Peyer's patch (tissue), 4 donors: ENCODE measurements around the gene C2CD4D. TPM values are rescaled to one million over a fixed set of nuclear protein-coding genes. Genes with fewer than 3 reads are reported as not detected.

Source experiments
- DNase-seq, 3 donors: peaks; one replicate each; pipeline ENCODE4 v3.0.0-alpha.2; 2017 to 2019
- H3K27ac ChIP-seq, 4 donors: fragments of 200-600 bp; sonication (generic); one replicate each; pipeline ENCODE4 v1.5.1; 2016 to 2019
- H3K27me3 ChIP-seq, 2 donors: fragments of 200-600 bp; sonication (generic); one replicate each; pipeline ENCODE4 v1.5.1; 2019
- H3K36me3 ChIP-seq, 3 donors: fragments of 200-600 bp; sonication (generic); one replicate each; pipeline ENCODE4 v1.5.1; 2016 to 2019
- H3K4me1 ChIP-seq, 4 donors: fragments of 200-600 bp; sonication (generic); one replicate each; pipeline ENCODE4 v1.5.1; 2016 to 2019
- H3K4me3 ChIP-seq, 4 donors: fragments of 200-600 bp; sonication (generic); 1 replicate in 3 of 4; 2 replicates in 1 of 4; pipeline ENCODE4 v1.5.1; 2016 to 2019; ENCODE audit warnings: mild to moderate bottlenecking in 1 of 4
- H3K9me3 ChIP-seq, 4 donors: fragments of 200-600 bp; sonication (generic); one replicate each; pipeline ENCODE4 v1.5.1; 2016 to 2019; ENCODE audit warnings: mild to moderate bottlenecking in 1 of 4
- POLR2A ChIP-seq, 2 donors: fragments of 450-650 bp; IDR thresholded peaks; one replicate each; pipeline ENCODE4 v1.5.1; 2017; ENCODE audit warnings: antibody characterized with exemption in 2 of 2, mild to moderate bottlenecking in 2 of 2, moderate library complexity in 2 of 2
- total RNA-seq, 4 donors: library from RNA; depleted of rRNA; stranded (reverse); fragments of >200 nt; gene quantifications; one replicate each; pipeline ENCODE4 v1.1.0, GENCODE V29; 2016
- TF ChIP-seq, protein P1 (sequence below), 6 experiments: fragments of 450-650 bp in 4 of 6; fragments of 200-600 bp in 2 of 6; sonication (generic) in 1 of 6; IDR thresholded peaks; one replicate each; pipeline ENCODE4 v1.5.1; 2017 to 2019; ENCODE audit warnings: antibody characterized with exemption in 6 of 6, mild to moderate bottlenecking in 3 of 6, moderate library complexity in 1 of 6

The C2CD4D gene
- total RNA-seq, 4 donors from 2014 or later = 0.54 TPM; not detected in 3

DNA sequence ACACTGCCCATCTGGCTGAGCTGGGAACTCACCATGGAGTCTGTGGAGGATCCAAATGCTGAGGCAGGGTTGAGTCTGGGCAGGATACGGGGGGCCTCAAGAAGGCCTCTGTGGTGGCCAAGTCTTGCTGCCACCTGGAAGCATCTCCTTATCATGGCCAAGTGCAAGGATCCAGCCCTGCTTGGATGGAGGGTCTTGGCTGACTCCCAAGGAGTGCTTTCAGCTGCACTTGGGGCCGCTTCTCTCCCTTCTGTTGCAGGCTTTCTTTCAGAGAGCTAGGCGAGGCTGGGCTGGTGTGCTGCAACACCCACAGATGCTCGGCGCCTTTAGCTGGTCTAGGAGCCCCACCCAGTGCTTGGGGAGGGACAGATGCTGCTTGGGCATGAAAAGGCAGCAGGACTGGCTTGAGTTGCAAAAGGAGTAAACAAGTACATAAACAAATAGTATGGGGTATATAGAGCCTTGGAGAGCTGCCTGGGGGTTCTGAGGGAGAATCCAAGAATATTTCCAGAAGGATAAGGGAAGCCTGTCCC lies 13.9 kb upstream of the C2CD4D start, which contains the start of gene THEM5:
TSS of gene THEM5 (minus strand) at position 302 of the 533 bp plus-strand sequence. CDS start at position 155, 147 bp downstream.
- Histone ChIP-seq H3K4me3 (no peak within 1 kb of the TSS), H3K9me3 (no peaks in the 10 kb centered on the region), H3K36me3 (no peaks in the 10 kb centered on the region), H3K4me1 (no peaks in the 10 kb centered on the region), H3K27ac (no peak within 1 kb of the TSS), H3K27me3 (no peaks in the 10 kb centered on the region)
- DNase-seq = no peak
- TF ChIP-seq, protein P1, sequence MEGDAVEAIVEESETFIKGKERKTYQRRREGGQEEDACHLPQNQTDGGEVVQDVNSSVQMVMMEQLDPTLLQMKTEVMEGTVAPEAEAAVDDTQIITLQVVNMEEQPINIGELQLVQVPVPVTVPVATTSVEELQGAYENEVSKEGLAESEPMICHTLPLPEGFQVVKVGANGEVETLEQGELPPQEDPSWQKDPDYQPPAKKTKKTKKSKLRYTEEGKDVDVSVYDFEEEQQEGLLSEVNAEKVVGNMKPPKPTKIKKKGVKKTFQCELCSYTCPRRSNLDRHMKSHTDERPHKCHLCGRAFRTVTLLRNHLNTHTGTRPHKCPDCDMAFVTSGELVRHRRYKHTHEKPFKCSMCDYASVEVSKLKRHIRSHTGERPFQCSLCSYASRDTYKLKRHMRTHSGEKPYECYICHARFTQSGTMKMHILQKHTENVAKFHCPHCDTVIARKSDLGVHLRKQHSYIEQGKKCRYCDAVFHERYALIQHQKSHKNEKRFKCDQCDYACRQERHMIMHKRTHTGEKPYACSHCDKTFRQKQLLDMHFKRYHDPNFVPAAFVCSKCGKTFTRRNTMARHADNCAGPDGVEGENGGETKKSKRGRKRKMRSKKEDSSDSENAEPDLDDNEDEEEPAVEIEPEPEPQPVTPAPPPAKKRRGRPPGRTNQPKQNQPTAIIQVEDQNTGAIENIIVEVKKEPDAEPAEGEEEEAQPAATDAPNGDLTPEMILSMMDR (IDR thresholded peaks at IDR 0.05) = no peak
- no peak for TF ChIP-seq POLR2A (IDR thresholded peaks at IDR 0.05)

DNA sequence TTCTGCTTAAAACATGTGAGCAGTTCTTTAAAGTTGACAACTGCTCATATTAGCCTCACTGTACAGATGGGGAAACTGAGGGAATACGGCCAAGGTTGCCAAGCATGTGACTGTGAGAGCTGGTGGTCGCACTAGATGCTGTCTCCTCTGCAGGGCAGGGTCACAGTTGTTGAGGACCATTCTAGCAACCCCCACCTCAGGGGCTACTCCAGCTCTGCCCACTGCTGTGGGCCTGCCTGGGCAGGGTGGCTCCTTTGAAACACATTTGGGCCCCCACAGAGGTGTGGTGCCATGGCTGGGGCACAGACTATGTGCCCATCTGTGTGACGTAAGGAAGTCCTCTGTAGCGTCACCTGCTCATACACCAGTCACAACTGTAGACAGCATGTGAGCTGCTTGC lies 13.1 kb upstream of the C2CD4D start:
- no peak for DNase-seq
- Histone ChIP-seq H3K27me3 (no peaks in the 10 kb centered on the region), H3K36me3 (no peaks in the 10 kb centered on the region), H3K27ac (no peak overlapping the region), H3K4me3 (no peak overlapping the region), H3K9me3 (no peaks in the 10 kb centered on the region), H3K4me1 (no peaks in the 10 kb centered on the region)
- TF ChIP-seq, protein P1 (IDR thresholded peaks at IDR 0.05) = no peak
- TF ChIP-seq POLR2A (IDR thresholded peaks at IDR 0.05) = no peak

DNA sequence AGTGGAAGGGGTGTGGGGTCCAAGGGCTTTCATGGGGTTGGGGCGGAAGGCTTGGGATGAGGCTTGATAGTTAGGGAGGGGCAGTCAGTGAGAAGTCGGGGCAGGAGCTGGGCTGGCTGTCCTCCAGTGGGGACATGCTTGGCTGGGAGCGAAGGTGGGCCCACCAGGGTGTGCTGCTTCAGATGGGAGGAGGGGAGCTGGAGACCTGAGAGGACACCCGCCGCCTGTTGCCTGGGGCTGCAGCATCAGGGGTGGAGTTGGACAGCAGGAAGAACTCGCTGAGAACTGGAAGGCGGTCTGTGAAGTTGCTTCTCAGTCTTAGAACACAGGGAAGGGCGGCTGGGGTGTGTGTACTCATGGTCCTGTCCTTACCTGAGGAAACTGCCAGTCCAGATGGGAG lies 12.3 kb upstream of the C2CD4D start:
- DNase-seq = no peak
- H3K36me3 ChIP-seq = no peaks in the 10 kb centered on the region
- no peaks in the 10 kb centered on the region for H3K4me1 ChIP-seq
- H3K27me3 ChIP-seq = no peaks in the 10 kb centered on the region
- no peaks in the 10 kb centered on the region for H3K9me3 ChIP-seq
- TF ChIP-seq, protein P1 (IDR thresholded peaks at IDR 0.05) = no peak
- TF ChIP-seq POLR2A (IDR thresholded peaks at IDR 0.05) = no peak
- no peak overlapping the region for H3K4me3 ChIP-seq
- H3K27ac ChIP-seq = no peak overlapping the region

DNA sequence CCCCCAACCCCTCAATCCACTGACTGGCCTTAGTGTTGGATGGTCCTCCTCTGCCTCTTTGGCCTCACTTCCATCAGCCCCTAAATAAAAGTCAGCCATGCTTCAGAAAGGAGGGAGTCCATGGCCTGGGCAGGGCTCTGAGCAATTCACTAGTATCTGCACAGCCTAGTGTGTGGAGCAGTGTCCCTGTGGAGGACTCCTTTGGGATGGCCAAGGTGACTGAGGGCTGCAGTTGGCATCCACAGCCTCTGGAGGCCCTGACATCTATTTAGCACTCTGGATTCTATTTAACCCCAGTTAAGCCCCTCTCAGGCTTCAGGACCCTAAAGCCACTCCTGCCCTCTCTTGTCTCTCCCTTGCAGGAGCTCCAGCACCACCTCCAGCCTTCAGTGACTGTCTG lies 10.3 kb upstream of the C2CD4D start:
- Histone ChIP-seq H3K4me1 (no peaks in the 10 kb centered on the region), H3K36me3 (no peaks in the 10 kb centered on the region), H3K9me3 (no peaks in the 10 kb centered on the region), H3K4me3 (no peak overlapping the region), H3K27ac (no peak overlapping the region), H3K27me3 (no peaks in the 10 kb centered on the region)
- TF ChIP-seq POLR2A (IDR thresholded peaks at IDR 0.05) = no peak
- TF ChIP-seq, protein P1 (IDR thresholded peaks at IDR 0.05) = no peak
- DNase-seq = peak in 1 of 3 donors; percentile 33

DNA sequence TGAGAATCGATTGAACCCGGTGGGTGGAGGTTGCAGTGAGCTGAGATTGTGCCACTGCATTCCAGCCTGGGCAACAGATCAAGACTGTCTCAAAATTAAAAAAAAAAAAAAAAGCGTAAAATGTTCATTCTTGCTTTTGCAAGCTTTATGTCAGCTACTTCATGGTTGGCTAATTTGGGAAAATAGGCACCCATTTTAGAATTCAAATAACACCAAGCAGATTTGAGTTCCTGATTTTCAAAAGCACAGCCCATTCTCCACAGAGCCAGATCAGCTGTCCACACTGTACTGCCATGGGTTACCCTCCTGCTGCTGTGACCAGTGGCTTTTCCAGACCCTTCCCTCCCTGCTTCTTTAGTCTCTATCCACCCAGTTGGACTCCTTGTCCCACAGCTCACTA lies 9.5 kb upstream of the C2CD4D start:
- Histone ChIP-seq H3K36me3 (no peaks in the 10 kb centered on the region), H3K9me3 (no peaks in the 10 kb centered on the region), H3K4me3 (no peak overlapping the region), H3K27ac (no peak overlapping the region), H3K4me1 (no peaks in the 10 kb centered on the region), H3K27me3 (no peaks in the 10 kb centered on the region)
- no peak for DNase-seq
- no peak for TF ChIP-seq POLR2A (IDR thresholded peaks at IDR 0.05)
- TF ChIP-seq, protein P1 (IDR thresholded peaks at IDR 0.05) = no peak
